HG02840 (cell line): ENCODE results near the gene GOLGB1.
"Not testable (repeated sequence)": the region's sequence is repeated elsewhere in the genome, so short reads cannot be mapped to it uniquely, and the experiment has no call there.

Source experiments
- ATAC-seq: cut with Tn5 transposase; IDR thresholded peaks from one replicate; pipeline ENCODE4 v1.9.1; 2021; ENCODE audit warnings: mild to moderate bottlenecking, moderate library complexity, moderate number of reproducible peaks; ENCODE audit not compliant: unreplicated experiment, low FRiP score

Gene GOLGB1, protein sequence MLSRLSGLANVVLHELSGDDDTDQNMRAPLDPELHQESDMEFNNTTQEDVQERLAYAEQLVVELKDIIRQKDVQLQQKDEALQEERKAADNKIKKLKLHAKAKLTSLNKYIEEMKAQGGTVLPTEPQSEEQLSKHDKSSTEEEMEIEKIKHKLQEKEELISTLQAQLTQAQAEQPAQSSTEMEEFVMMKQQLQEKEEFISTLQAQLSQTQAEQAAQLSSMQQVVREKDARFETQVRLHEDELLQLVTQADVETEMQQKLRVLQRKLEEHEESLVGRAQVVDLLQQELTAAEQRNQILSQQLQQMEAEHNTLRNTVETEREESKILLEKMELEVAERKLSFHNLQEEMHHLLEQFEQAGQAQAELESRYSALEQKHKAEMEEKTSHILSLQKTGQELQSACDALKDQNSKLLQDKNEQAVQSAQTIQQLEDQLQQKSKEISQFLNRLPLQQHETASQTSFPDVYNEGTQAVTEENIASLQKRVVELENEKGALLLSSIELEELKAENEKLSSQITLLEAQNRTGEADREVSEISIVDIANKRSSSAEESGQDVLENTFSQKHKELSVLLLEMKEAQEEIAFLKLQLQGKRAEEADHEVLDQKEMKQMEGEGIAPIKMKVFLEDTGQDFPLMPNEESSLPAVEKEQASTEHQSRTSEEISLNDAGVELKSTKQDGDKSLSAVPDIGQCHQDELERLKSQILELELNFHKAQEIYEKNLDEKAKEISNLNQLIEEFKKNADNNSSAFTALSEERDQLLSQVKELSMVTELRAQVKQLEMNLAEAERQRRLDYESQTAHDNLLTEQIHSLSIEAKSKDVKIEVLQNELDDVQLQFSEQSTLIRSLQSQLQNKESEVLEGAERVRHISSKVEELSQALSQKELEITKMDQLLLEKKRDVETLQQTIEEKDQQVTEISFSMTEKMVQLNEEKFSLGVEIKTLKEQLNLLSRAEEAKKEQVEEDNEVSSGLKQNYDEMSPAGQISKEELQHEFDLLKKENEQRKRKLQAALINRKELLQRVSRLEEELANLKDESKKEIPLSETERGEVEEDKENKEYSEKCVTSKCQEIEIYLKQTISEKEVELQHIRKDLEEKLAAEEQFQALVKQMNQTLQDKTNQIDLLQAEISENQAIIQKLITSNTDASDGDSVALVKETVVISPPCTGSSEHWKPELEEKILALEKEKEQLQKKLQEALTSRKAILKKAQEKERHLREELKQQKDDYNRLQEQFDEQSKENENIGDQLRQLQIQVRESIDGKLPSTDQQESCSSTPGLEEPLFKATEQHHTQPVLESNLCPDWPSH (N-terminal part only)

DNA sequence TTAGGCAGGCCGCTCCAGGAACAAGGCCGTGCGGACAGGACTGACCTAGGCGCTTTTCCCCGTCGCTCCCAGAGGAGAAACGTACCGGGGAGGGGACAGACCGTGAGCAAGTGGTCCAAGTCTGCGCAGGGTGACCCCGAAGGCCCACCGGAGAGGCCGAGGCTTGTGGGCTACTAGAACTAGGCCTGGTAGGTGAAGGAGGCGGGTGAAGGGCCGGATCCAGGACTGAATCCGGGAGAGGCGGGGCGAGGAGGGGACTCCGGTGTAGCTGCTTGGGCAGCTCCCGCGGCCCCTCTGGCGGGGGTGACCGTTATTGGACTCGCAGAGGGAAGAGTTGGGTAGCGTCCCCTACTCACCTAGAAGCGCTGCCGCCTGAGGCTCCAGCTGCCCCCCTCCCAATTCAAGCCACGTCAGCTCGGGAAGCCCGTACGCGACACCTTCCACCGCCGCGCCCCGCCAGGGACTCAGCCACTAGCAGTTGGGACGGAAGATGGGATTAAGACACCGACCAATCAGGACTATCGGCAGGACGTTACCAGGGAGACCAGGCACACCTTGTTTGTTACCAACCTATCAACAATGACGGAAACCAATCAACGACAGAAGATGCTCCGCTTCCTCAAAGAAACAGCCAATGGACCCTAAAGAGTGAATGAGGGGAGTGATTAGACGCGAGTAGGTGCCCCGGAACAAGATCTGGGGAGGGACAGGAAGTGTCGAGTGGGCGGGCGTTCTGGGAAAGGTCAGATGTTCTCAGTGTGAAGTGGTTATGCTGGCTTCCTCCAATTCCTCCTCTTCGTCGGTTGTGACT is at the start of gene GOLGB1:
GOLGB1 (minus strand) TSS at position 466 of the 811 bp plus-strand sequence. CDS start 18,770 bp downstream, outside the sequence.
- ATAC-seq = peak; percentile 99

- no peak for ATAC-seq
These were observed 47.4 kb upstream of the GOLGB1 start for GRCh38 chr3:121796970-121797369.

- no peak for ATAC-seq
These were observed 44.9 kb upstream of the GOLGB1 start for GRCh38 chr3:121794264-121794983.

GRCh38 chr3:121793078-121793477 is 43.5 kb upstream of the GOLGB1 start:
- ATAC-seq = no peak

GRCh38 chr3:121786485-121786884 is 36.9 kb upstream of the GOLGB1 start:
- ATAC-seq = no peak

DNA sequence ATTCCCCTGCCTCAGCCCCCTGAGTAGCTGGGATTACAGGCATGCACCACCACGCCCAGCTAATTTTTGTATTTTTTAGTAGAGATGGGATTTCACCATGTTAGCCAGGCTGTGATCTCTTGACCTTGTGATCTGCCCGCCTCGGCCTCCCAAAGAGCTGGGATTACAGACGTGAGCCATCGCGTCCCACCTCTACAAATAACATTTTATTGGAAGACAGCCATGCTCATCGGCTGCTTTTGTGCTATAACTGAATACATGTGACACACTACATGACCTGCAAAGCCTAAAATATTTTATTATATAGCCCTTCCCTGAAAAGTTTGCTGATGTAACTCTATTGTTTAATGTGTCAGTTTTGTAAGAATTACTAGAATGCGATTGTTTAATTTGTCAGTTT is 33.2 kb upstream of the GOLGB1 start:
- not testable (repeated sequence) for ATAC-seq

GRCh38 chr3:121781611-121782010 is 32.1 kb upstream of the GOLGB1 start:
- no peak for ATAC-seq

- ATAC-seq = not testable (repeated sequence)
These were observed 25.6 kb upstream of the GOLGB1 start for GRCh38 chr3:121775095-121775494.

DNA sequence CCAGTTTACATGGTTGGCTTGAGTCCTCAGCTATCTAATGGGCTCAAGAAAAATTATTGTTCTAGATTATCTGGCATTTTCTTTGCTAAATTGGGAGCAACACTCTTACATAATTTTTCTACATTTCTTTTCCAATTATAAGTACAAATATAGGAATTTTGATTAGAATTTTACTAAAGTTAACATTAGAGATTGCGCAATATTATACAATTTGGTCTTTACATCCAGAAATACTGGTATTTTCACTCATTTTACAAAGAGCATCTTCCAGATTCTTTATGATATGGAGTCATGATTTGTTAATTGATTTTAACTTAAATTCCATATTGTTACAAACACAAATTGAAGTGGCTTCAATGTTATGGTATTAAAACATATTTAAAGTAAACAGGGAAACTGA is 19.7 kb upstream of the GOLGB1 start:
- no peak for ATAC-seq

DNA sequence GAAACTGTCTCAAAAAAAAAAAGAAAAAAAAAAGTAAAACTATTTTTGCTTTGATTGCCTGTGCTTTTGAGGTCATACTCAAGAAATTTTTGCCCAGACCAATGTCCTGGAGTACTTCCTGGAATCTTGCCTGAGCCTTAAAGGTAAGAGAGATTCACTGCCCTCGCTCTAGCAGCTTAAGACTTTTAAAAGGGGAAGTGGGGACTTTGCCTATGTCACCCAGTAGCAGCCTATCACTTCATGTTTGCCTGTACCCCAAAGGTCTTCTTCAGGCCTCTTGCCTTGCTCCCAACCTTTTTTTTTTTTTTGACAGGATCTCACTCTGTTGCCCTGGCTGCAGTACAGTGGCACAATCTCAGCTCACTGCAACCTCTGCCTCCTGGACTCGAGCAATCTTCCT is 18.9 kb upstream of the GOLGB1 start:
- ATAC-seq = no peak

GRCh38 chr3:121759541-121760202 is 10.1 kb upstream of the GOLGB1 start:
- no peak for ATAC-seq

- ATAC-seq = no peak
These were observed 9.3 kb upstream of the GOLGB1 start for GRCh38 chr3:121758727-121759450.

DNA sequence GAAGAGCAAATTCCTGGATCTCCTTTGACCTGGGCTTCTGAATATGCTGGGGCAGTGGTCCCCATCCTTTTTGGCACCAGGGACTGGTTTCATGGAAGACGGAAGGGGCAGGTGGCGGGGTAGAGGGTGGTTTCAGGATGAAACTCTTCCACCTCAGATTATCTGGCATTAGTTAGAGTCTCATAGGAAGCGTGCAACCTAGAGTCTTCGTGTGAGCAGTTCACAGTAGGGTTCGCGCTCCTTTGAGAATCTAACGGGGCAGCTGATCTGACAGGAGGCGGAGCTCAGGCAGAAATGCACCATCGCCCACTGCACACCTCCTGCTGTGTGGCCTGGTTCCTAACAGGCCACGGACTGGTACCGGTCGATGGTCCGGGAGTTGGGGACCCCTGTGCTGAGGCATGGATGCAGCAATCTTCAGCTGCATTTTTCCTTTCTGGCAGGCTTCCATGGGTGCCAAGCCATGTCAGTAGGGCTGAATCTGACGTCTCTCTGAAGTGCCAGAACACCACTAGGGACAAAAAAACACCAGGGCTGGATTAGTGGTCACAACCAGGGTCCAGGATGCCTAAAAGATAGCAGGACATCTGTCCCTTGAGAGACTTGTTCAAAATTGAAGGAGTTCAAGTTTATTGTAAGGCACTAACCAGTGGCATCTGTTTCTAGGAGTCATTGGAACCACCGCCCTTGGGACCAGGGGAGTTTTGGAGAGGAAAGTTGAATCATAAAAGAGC is 8.4 kb upstream of the GOLGB1 start:
- ATAC-seq = no peak

GRCh38 chr3:121757087-121757811 is 7.7 kb upstream of the GOLGB1 start:
- ATAC-seq = no peak

DNA sequence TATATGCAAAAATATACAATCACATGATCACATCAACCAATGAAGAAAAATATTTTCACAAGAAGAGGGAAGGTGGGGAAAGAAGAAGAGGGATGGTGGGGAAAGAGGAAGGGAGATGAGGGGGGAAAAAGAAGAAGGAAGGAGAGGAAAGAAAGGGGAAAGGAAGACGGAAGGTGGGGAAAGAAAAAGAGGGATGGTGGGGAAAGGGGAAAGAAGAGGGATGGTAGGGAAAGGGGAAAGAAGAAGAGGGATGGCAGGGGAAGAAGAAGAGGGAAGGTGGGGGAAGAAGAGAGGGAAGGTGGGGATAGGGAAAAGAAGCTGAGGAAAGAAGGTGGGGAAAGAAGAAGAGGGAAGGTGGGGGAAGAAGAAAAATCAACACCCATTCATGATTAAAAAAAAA is 3.2 kb upstream of the GOLGB1 start:
- ATAC-seq = no peak

DNA sequence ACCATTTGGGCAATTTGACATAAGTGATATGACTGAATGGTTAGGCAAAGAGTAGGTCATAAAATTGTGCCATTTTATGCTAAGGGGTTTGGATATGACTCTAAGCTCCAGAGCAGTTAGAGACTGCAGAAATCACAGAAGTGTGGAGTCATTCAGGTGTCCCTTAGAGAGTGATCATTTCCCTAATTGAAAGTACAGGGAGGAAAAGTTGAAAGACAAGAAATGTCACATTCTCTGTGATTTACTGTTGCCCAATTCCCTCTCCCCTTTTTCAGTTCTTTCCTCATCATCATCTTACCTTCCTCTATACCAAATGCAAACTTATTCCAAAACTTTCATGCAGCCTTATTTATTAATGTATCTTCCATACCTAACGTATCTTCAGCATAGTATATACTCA is 2.7 kb upstream of the GOLGB1 start:
- ATAC-seq = no peak

DNA sequence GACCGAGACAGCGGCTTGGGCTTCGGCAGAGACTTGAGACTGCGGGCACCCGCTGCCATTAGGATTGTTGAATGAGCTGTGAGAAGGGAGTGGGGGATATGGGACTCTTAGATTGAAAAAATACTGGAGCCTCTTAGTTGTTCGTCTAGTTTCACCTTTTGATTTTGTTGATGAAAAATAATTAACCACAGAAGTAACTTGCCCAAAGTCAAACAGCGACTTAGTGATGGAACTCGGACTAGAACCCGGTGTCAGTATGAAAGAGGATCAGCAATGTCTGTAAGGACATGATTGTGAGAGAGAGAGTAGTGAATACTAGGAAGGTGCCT is 510 bp upstream of the GOLGB1 start:
- no peak for ATAC-seq
